GM23248 (cell line): ENCODE measurements around the gene IZUMO1R.

Experiments
- EZH2 ChIP-seq: fragments of 200-600 bp; sonication (generic); IDR thresholded peaks from 2 replicates; pipeline ENCODE4 v1.6.1; 2018; ENCODE audit warnings: antibody characterized with exemption, mild to moderate bottlenecking; ENCODE audit not compliant: insufficient read depth, poor library complexity, severe bottlenecking
- EZH2phosphoT487 ChIP-seq: fragments of 200-600 bp; sonication (generic); IDR thresholded peaks from 2 replicates; pipeline ENCODE4 v1.6.1; 2018; ENCODE audit warnings: antibody characterized with exemption, moderate library complexity, mild to moderate bottlenecking, low read depth; ENCODE audit not compliant: insufficient read depth

GRCh38 chr11:94297985-94298576 lies 6.3 kb upstream of the IZUMO1R start:
- TF ChIP-seq EZH2phosphoT487 (no peak), EZH2 (no peak)
